ENCODE results near the gene SNRNP25. TPM values are rescaled to one million over a fixed set of nuclear protein-coding genes. Genes with fewer than 3 reads are reported as not detected.
A peak's percentile ranks its signal among the peaks of the same experiment; 100 is the strongest.

Gene SNRNP25
- total and polyA plus RNA-seq, 5 experiments from 2014 or later: 9.5 to 30.2 (median 20.2) TPM

DNA sequence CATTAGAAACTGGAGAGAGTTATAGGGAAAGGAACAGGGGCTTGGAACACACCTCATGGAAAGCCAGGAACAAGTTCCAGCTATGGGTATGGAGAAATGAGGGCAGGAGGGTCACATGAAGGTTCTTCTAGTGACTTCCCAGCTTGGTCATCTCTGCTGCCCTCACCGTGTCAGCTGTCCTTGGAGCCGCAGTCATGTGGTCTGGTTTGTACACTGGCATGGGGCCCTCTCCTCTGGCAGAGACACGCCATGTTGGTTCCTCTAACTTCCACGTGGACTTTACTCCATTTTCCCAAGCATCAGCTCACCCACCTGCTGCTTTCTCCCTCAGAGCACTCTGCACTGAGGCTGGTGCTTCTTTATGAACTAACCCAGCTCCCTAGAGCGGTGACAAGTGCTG, 50.7 kb downstream of the SNRNP25 start:
- Mint-ChIP-seq H3K27ac (no peak overlapping the region), H3K4me3 (no peak overlapping the region), H3K9me3 (no peaks in the 10 kb centered on the region), H3K27me3 (no peaks in the 10 kb centered on the region), H3K4me1 (peaks cover 0 to 7% (median 2%) of the 10 kb centered on the region in 4 donors), H3K36me3 (peaks cover 0 to 51% (median 6%) of the 10 kb centered on the region in 3 donors)
- DNase-seq: no peak
- POLR2A ChIA-PET: no interaction called here
- no peak for ATAC-seq

GRCh38 chr16:104928-105327, 51.3 kb downstream of the SNRNP25 start:
- H3K4me3 Mint-ChIP-seq: no peak overlapping the region
- H3K27ac Mint-ChIP-seq: no peak overlapping the region
- H3K4me1 Mint-ChIP-seq: peaks cover 0 to 7% (median 2%) of the 10 kb centered on the region in 4 donors
- no peaks in the 10 kb centered on the region for H3K27me3 Mint-ChIP-seq
- ATAC-seq (no peak), DNase-seq (no peak)
- peaks cover 0 to 53% (median 10%) of the 10 kb centered on the region in 3 donors for H3K36me3 Mint-ChIP-seq
- POLR2A ChIA-PET: no interaction called here
- H3K9me3 Mint-ChIP-seq: no peaks in the 10 kb centered on the region

- DNase-seq: no peak
- POLR2A ChIA-PET: no interaction called here
- no peaks in the 10 kb centered on the region for H3K9me3 Mint-ChIP-seq
- no peak overlapping the region for H3K4me3 Mint-ChIP-seq
- no peaks in the 10 kb centered on the region for H3K27me3 Mint-ChIP-seq
- peaks cover 0 to 7% (median 2%) of the 10 kb centered on the region in 4 donors for H3K4me1 Mint-ChIP-seq
- ATAC-seq: no peak
- H3K27ac Mint-ChIP-seq: no peak overlapping the region
- peaks cover 0 to 54% (median 9%) of the 10 kb centered on the region in 3 donors for H3K36me3 Mint-ChIP-seq
Observed at GRCh38 chr16:105521-105920, 51.9 kb downstream of the SNRNP25 start.

- no peak overlapping the region for H3K4me3 Mint-ChIP-seq
- no peaks in the 10 kb centered on the region for H3K27me3 Mint-ChIP-seq
- POLR2A ChIA-PET: interaction anchor here (0.5 to 1.1 kb wide), 6 partner anchors 11 to 257 kb away, joined by 3 to 5 read pairs (median 4); no protein-coding TSS in a partner anchor
- DNase-seq (peak in 9 of 10 donors; percentile 15 to 75 (median 54)), ATAC-seq (peak; percentile 77 to 91)
- H3K4me1 Mint-ChIP-seq: peaks cover 0 to 4% (median 2%) of the 10 kb centered on the region in 4 donors
- peaks cover 0 to 57% (median 9%) of the 10 kb centered on the region in 3 donors for H3K36me3 Mint-ChIP-seq
- no peaks in the 10 kb centered on the region for H3K9me3 Mint-ChIP-seq
- H3K27ac Mint-ChIP-seq: no peak overlapping the region
Observed at GRCh38 chr16:106623-107324, 53.1 kb downstream of the SNRNP25 start.

Small RNA genes within 50 kb of the gene (microRNA-seq; reads per million reads assigned to microRNA genes)
- not detected for gene MIR6859-4 (ENCODE audit: borderline microRNAs expressed)

Other genes starting within 250 kb of the SNRNP25 start
- 10 to 100 TPM; 16.2 to 17.1 TPM for gene POLR3K, start 220 bp upstream of the SNRNP25 start, total RNA-seq
- gene POLR3K, start 220 bp upstream of the SNRNP25 start, polyA plus RNA-seq: 10 to 100 TPM; 20.9 to 29.5 (median 23.1) TPM
- gene RHBDF1, start 18.8 kb downstream of the SNRNP25 start, total RNA-seq: not detected
- gene RHBDF1, start 18.8 kb downstream of the SNRNP25 start, polyA plus RNA-seq: under 1 TPM in 1 of 3 donors, not detected in 2; 0.50 TPM
- 10 to 100 TPM; 24.5 to 27.2 TPM for gene MPG, start 24.4 kb downstream of the SNRNP25 start, total RNA-seq
- 10 to 100 TPM; 46.0 to 57.7 (median 51.8) TPM for gene MPG, start 24.4 kb downstream of the SNRNP25 start, polyA plus RNA-seq
- gene NPRL3, start 84.8 kb downstream of the SNRNP25 start, total RNA-seq: 10 to 100 TPM; 40.7 to 41.3 TPM
- gene NPRL3, start 84.8 kb downstream of the SNRNP25 start, polyA plus RNA-seq: 10 to 100 TPM in 2 of 3 donors, 1 to 10 TPM in 1; 5.9 to 16.2 (median 13.1) TPM
- gene HBZ, start 98.8 kb downstream of the SNRNP25 start, total RNA-seq: not detected
- gene HBZ, start 98.8 kb downstream of the SNRNP25 start, polyA plus RNA-seq: not detected
- not detected for gene HBM, start 112.2 kb downstream of the SNRNP25 start, total RNA-seq
- not detected for gene HBM, start 112.2 kb downstream of the SNRNP25 start, polyA plus RNA-seq
- gene HBA2, start 119.0 kb downstream of the SNRNP25 start, total RNA-seq: not detected
- 1 to 10 TPM in 1 of 3 donors, under 1 TPM in 1, not detected in 1; 0.89 to 8.6 TPM for gene HBA2, start 119.0 kb downstream of the SNRNP25 start, polyA plus RNA-seq
- not detected for gene HBA1, start 122.9 kb downstream of the SNRNP25 start, total RNA-seq
- 1 to 10 TPM in 1 of 3 donors, not detected in 2; 1.7 TPM for gene HBA1, start 122.9 kb downstream of the SNRNP25 start, polyA plus RNA-seq
- not detected for gene HBQ1, start 126.6 kb downstream of the SNRNP25 start, total RNA-seq
- under 1 TPM in 1 of 3 donors, not detected in 2; 0.71 TPM for gene HBQ1, start 126.6 kb downstream of the SNRNP25 start, polyA plus RNA-seq
- 100 to 1,000 TPM; 193 to 194 TPM for gene LUC7L, start 175.6 kb downstream of the SNRNP25 start, total RNA-seq
- gene LUC7L, start 175.6 kb downstream of the SNRNP25 start, polyA plus RNA-seq: 10 to 100 TPM in 1 of 3 donors, 1 to 10 TPM in 2; 4.5 to 11.9 (median 7.2) TPM
- gene FAM234A, start 181.0 kb downstream of the SNRNP25 start, total RNA-seq: 10 to 100 TPM; 36.7 to 46.5 TPM
- gene FAM234A, start 181.0 kb downstream of the SNRNP25 start, polyA plus RNA-seq: 10 to 100 TPM; 18.8 to 46.4 (median 34.4) TPM
- gene RGS11, start 222.1 kb downstream of the SNRNP25 start, total RNA-seq: not detected
- gene RGS11, start 222.1 kb downstream of the SNRNP25 start, polyA plus RNA-seq: not detected
- gene ARHGDIG, start 226.8 kb downstream of the SNRNP25 start, total RNA-seq: under 1 TPM in 1 of 2 experiments, not detected in 1; 0.68 TPM
- not detected for gene ARHGDIG, start 226.8 kb downstream of the SNRNP25 start, polyA plus RNA-seq
- under 1 TPM in 1 of 2 experiments, not detected in 1; 0.44 TPM for gene PDIA2, start 229.3 kb downstream of the SNRNP25 start, total RNA-seq
- not detected for gene PDIA2, start 229.3 kb downstream of the SNRNP25 start, polyA plus RNA-seq